Measurements from ENCODE around the gene PARD6B.

Gene PARD6B

DNA sequence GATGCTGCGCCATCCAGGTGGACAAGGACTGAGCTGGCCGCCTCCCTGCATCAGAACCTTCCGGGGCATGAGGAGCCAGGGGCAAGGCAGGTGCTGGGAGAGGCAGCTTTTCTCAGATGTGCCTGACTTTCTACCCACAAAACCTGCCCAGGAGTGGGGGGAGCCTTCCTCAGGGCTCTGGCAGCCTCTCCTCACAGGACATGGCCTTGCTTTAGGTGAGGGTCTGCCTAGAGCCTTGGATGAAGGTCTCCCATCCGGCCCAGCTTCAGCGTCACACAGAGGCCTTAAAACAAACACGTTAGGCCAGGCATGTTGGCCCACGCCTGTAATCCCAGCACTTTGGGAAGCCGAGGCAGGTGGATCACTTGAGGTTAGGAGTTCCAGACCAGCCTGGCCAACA is 70.9 kb downstream of the PARD6B start:
- DNase-seq, result no peak

DNA sequence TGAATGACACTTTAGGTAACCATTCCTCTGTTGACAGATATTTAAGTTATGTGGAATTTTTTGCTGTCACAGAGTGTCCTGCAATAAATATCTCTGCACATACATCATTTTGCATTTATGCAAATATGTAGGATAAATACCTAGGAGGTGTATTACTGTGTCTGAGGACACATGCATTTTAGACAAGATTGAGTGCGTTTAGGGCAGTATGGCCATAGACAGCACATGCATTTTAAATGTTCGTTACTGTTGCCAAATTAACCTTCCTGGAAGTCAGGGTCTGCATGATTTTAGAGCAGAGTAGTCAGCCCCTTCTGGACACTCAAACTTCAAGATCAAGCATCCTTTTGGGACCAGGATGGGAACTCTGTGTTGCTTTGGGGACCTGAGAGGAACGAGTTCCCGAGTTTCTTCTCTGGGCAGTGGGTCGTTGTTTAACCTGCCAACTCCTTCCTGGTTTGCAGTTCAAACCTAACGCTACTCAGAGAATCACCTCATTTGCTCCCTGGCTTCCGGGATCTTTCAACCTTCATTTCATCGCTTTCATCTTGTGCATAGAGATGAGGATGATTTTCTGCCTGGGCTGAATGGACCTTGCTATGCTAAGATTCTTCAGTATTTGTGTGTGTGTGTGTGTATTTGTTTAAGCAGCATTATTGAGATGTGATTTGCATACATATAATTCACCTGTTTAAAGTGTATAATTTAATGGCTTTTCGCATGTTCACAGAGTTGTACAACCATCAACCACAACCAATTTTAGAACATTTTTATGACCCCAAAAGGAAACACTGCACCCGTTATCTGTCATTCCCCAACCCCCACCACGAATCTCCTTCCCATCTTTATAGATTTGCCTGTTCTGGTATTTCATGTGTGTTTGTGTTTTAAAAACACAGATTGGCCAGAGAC is 73.3 kb downstream of the PARD6B start:
- DNase-seq, result no peak

DNA sequence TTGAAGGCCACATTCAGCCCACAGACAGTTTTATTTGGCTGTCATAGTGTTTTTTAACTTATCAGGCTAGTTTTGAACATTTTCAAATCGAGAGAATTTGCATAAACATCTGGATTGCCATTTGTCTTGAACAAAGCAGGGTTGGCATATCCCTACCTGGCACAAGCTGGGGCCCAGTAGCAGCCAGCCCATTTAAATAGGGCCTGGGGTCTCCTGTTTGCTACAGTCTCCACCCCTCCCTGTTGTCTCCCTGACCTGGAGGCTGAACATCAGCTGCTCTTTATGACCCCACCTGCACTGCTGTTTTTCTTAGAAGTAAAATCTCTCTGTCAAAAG is 73.9 kb downstream of the PARD6B start:
- DNase-seq, result no peak

DNA sequence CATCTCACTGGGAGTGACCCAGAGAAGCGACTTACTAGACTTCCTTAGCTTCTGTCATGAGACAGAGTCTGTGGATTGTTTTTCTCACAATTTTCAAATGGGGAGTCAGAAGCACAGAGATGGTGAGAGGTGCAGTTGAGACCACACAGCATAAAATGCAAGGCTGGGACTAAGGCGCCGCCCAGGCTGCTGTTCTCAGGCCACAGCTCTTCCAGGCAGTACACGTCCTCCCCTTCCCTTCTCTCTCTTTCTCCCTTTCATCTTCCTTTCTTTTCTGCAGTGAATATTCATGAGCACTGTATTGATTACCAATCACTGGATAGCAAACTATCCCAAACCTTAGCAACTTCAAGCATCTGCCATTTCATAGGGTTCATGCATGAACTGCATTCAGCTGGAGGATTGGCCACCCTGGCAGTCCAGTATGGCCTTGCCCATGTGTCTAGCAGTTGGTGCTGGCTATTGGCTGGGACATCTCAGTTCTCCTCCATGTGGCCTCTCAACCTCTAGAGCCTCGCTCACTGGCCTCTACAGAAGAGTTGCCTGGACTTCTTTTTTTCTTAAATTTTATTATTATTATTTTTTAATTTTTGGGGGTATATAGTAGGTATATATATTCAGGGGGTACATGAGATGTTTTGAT is 74.9 kb downstream of the PARD6B start:
- no peak for DNase-seq

All from retina (tissue), 1 donor.